HepG2 (cell line): ENCODE measurements around the gene OPN1SW. TPM values are rescaled to one million over a fixed set of nuclear protein-coding genes. Genes with fewer than 3 reads are reported as not detected.
A peak's percentile ranks its signal among the peaks of the same experiment; 100 is the strongest.

Experiments
- ATAC-seq: fragments of 200-7000 bp; cut with Tn5 transposase; 3 replicates; pipeline ENCODE4 v1.9.1; 2020; ENCODE audit warnings: mild to moderate bottlenecking, moderate library complexity
- BruUV-seq: library from RNA; stranded (reverse); fragments of 400-500 nt; replicated peaks from 2 replicates; lab custom pipeline; 2021; lab: Mats Ljungman, UMichigan
- CTCF ChIA-PET: fragments of 300-600 bp; formaldehyde crosslinking; extraction: SDS; loops from one replicate; lab custom pipeline; 2021; ENCODE audit warnings: low total read pairs, inconsistent platforms, low intra/inter-chr PET ratio; lab: Yijun Ruan, JAX
- POLR2A ChIA-PET: fragments of 350-600 bp; sonication (Branson Sonifier 250); formaldehyde crosslinking; loops from one replicate; lab custom pipeline; 2020; ENCODE audit warnings: antibody characterized with exemption, inconsistent platforms; lab: Yijun Ruan, JAX
- DNase-seq: peaks from one replicate; pipeline ENCODE4 v3.0.0-alpha.2; 2015; ENCODE audit warnings: low spot score
- FAIRE-seq: peaks from 3 replicates; lab custom pipeline; 2011; peaks lifted over from hg19 to GRCh38; lab: Jason Lieb, UNC
- H2AFZ ChIP-seq: one replicate; pipeline ENCODE4 v1.6.1; 2011; ENCODE audit warnings: low read length, inconsistent platforms
- H3K27ac ChIP-seq: fragments of 300-600 bp; 3 replicates; pipeline ENCODE4 v1.8.0; 2011; ENCODE audit warnings: mixed run types, mild to moderate bottlenecking, mixed read lengths, low read length, inconsistent platforms; ENCODE audit not compliant: insufficient read depth; ENCODE audit errors: extremely low read length
- H3K27me3 ChIP-seq, 2 experiments: fragments of 200-600 bp in 1 of 2; 2 replicates in 1 of 2; 3 replicates in 1 of 2; pipeline versions ENCODE4 v1.6.0 to v1.8.0; 2011; ENCODE audit warnings: low read length in 2 of 2, mild to moderate bottlenecking in 2 of 2, moderate library complexity in 2 of 2, inconsistent platforms in 1 of 2; ENCODE audit not compliant: insufficient read depth in 2 of 2, control insufficient read depth in 1 of 2
- H3K36me3 ChIP-seq, 2 experiments: fragments of 200-600 bp in 1 of 2; replicated peaks in 1 of 2; 2 replicates in 1 of 2; 3 replicates in 1 of 2; pipeline versions ENCODE4 v1.5.1 to v1.8.0; 2011; ENCODE audit warnings: low read length in 2 of 2, inconsistent platforms in 1 of 2; ENCODE audit not compliant: insufficient read depth in 2 of 2, control insufficient read depth in 1 of 2
- H3K4me1 ChIP-seq: 2 replicates; pipeline ENCODE4 v1.5.1; 2012; ENCODE audit warnings: low read length, inconsistent platforms; ENCODE audit not compliant: insufficient read depth
- H3K4me2 ChIP-seq: 2 replicates; pipeline ENCODE4 v1.6.0; 2011; ENCODE audit warnings: low read depth, low read length, inconsistent platforms
- H3K4me3 ChIP-seq, 3 experiments: fragments of 200-600 bp in 1 of 3; sonication (generic), shearing (Covaris generic) in 1 of 3; replicated peaks in 1 of 3; 2 replicates each; pipeline ENCODE4 v1.5.1; 2011 to 2016; ENCODE audit warnings: low read length in 3 of 3, inconsistent platforms in 2 of 3, low read depth in 2 of 3, mild to moderate bottlenecking in 2 of 3, control low read depth in 1 of 3, mixed read lengths in 1 of 3; ENCODE audit not compliant: insufficient read depth in 1 of 3
- H3K79me2 ChIP-seq: one replicate; pipeline ENCODE4 v1.6.1; 2011; ENCODE audit warnings: low read length, inconsistent platforms; ENCODE audit not compliant: insufficient read depth
- H3K9ac ChIP-seq: 2 replicates; pipeline ENCODE4 v1.6.0; 2011; ENCODE audit warnings: mild to moderate bottlenecking, low read depth, low read length, inconsistent platforms; ENCODE audit not compliant: insufficient read depth
- H3K9me3 ChIP-seq: 2 replicates; pipeline ENCODE4 v1.5.1; 2012; ENCODE audit warnings: mild to moderate bottlenecking, low read length
- H4K20me1 ChIP-seq: 2 replicates; pipeline ENCODE4 v1.6.0; 2011; ENCODE audit warnings: inconsistent platforms, mild to moderate bottlenecking, low read length, moderate library complexity; ENCODE audit not compliant: insufficient read depth
- AHR ChIP-seq: IDR thresholded peaks from 2 replicates; pipeline ENCODE4 v1.6.1; 2018; ENCODE audit warnings: missing genetic modification reagents, missing compliant biosample characterization
- CENPBD1 ChIP-seq: sonication (generic); formaldehyde crosslinking; IDR thresholded peaks from 2 replicates; pipeline ENCODE4 v1.8.0; 2022; ENCODE audit warnings: missing genetic modification reagents, low read depth, mild to moderate bottlenecking, borderline replicate concordance
- CERS6 ChIP-seq: sonication (generic); formaldehyde crosslinking; IDR thresholded peaks from 2 replicates; pipeline ENCODE4 v1.5.0; 2020; ENCODE audit warnings: missing genetic modification reagents
- CSRNP2 ChIP-seq: sonication (generic); formaldehyde crosslinking; conservative IDR thresholded peaks from 2 replicates; pipeline ENCODE4 v1.8.0; 2022; ENCODE audit warnings: low read depth, missing genetic modification reagents
- FOXK1 ChIP-seq: sonication (generic); formaldehyde crosslinking; IDR thresholded peaks from 2 replicates; pipeline ENCODE4 v1.4.0; 2020; ENCODE audit warnings: low read depth, missing genetic modification reagents, borderline replicate concordance
- ISL2 ChIP-seq: sonication (generic); formaldehyde crosslinking; IDR thresholded peaks from 2 replicates; pipeline ENCODE4 v1.5.0; 2020; ENCODE audit warnings: missing genetic modification reagents
- JDP2 ChIP-seq: sonication (generic); formaldehyde crosslinking; IDR thresholded peaks from 2 replicates; pipeline ENCODE4 v1.8.1; 2022; ENCODE audit warnings: missing genetic modification reagents, borderline replicate concordance
- MAFK ChIP-seq, 2 experiments: IDR thresholded peaks in 1 of 2; conservative IDR thresholded peaks in 1 of 2; 2 replicates each; pipeline ENCODE4 v1.6.1; 2011; ENCODE audit warnings: improper control_type of control experiment in 2 of 2, low read length in 2 of 2
- NAIF1 ChIP-seq: sonication (generic); formaldehyde crosslinking; IDR thresholded peaks from 2 replicates; pipeline ENCODE4 v1.5.0; 2020; ENCODE audit warnings: mild to moderate bottlenecking, missing genetic modification reagents, borderline replicate concordance
- TBP ChIP-seq: sonication (generic); formaldehyde crosslinking; IDR thresholded peaks from 2 replicates; pipeline ENCODE4 v1.5.0; 2020; ENCODE audit warnings: missing genetic modification reagents
- ZNF230 ChIP-seq: sonication (generic); formaldehyde crosslinking; IDR thresholded peaks from 2 replicates; pipeline ENCODE4 v1.4.0; 2020; ENCODE audit warnings: mild to moderate bottlenecking, missing genetic modification reagents
- ZNF33B ChIP-seq: sonication (generic); formaldehyde crosslinking; IDR thresholded peaks from 2 replicates; pipeline ENCODE4 v1.5.1; 2020; ENCODE audit warnings: mild to moderate bottlenecking, missing genetic modification reagents
- ZNF441 ChIP-seq: sonication (generic); formaldehyde crosslinking; IDR thresholded peaks from 2 replicates; pipeline ENCODE4 v1.7.0; 2021; ENCODE audit warnings: missing genetic modification reagents, borderline replicate concordance
- ZNF503 ChIP-seq: sonication (generic); formaldehyde crosslinking; IDR thresholded peaks from 2 replicates; pipeline ENCODE4 v1.4.0; 2020; ENCODE audit warnings: missing genetic modification reagents
- ZNF550 ChIP-seq: sonication (generic); formaldehyde crosslinking; IDR thresholded peaks from 2 replicates; pipeline ENCODE4 v1.4.0; 2020; ENCODE audit warnings: mild to moderate bottlenecking, missing genetic modification reagents, borderline replicate concordance
- ZNF660 ChIP-seq: sonication (generic); formaldehyde crosslinking; IDR thresholded peaks from 2 replicates; pipeline ENCODE4 v1.5.1; 2020; ENCODE audit warnings: mild to moderate bottlenecking, low read depth, missing genetic modification reagents, borderline replicate concordance
- ZNF7 ChIP-seq: IDR thresholded peaks from 2 replicates; pipeline ENCODE4 v1.6.1; 2016; ENCODE audit warnings: missing biosample characterization, missing genetic modification reagents
- WGBS: methylation state at CpG from one replicate; pipeline ENCODE4 v1.1.6; 2017; ENCODE audit warnings: low lambda C conversion rate; 5-methylcytosine and 5-hydroxymethylcytosine counted together
- in situ Hi-C: cut with HindIII; loops from 2 replicates; pipeline ENCODE4 v1.10.0; 2017; ENCODE audit warnings: low pct_unique_long_range_greater_than_20kb; ENCODE audit not compliant: extremely low pct_ligation_motif_present
- intact Hi-C: fragments of 100-400 bp; cut with micrococcal nuclease; formaldehyde crosslinking; loops from one replicate; pipeline ENCODE4 v1.10.0; 2022; ENCODE audit not compliant: unreplicated experiment
- polyA plus RNA-seq, 8 experiments: library from polyadenylated mRNA; depleted of rRNA in 3 of 8; stranded (reverse) in 7 of 8; unstranded in 1 of 8; fragments of >200 nt; fragmentation: Illumina TruSeq in 4 of 8; extraction: Trizol in 4 of 8; gene quantifications; 2 replicates each; pipeline versions ENCODE4 v1.2.1 to v1.2.3, GENCODE V29; 2011 to 2016; ENCODE audit warnings: low read depth in 4 of 8, missing spikeins in 1 of 8, mixed read lengths in 1 of 8; ENCODE audit not compliant: insufficient read depth in 1 of 8
- total RNA-seq, 5 experiments: library from RNA; depleted of rRNA; stranded (reverse); fragments of >200 nt; fragmentation: Illumina TruSeq; extraction: Trizol; gene quantifications; 2 replicates each; pipeline ENCODE4 v1.2.3, GENCODE V29; 2016; ENCODE audit warnings: low read depth in 1 of 5

Gene OPN1SW
- total and polyA plus RNA-seq, 2 of the 13 experiments (the other 11 are each of a cell fraction or from before 2014, with no cell fraction given) = not detected

- DNase-seq = peak; percentile 7
- no peak overlapping the region for H3K27ac ChIP-seq
- peaks cover 0 to 11% of the 10 kb centered on the region in 2 experiments; a peak in 1 of 5 replicates for H3K27me3 ChIP-seq
- H4K20me1 ChIP-seq = peaks cover 31% of the 10 kb centered on the region
- peaks cover 38% of the 10 kb centered on the region for H3K79me2 ChIP-seq
- in situ Hi-C loops = no loop called here
- peak overlapping the region; percentile 99; the same call in 1 of the 2 replicates for H3K9ac ChIP-seq
- ChIA-PET POLR2A (interaction anchor here (0.8 to 2.0 kb wide), 7 partner anchors 9 to 125 kb away, joined by 3 to 5 read pairs (median 4); partner anchors contain the start of gene ATP6V1F), CTCF (no interaction called here)
- peaks cover 35% of the 10 kb centered on the region for H3K4me1 ChIP-seq
- WGBS = 3% methylated on average over 1 of the region's 1 CpG
- H3K36me3 ChIP-seq = no peaks in the 10 kb centered on the region
- peak overlapping the region; percentile 83 for H3K4me2 ChIP-seq
- FAIRE-seq = no peak
- TF ChIP-seq TBP (CRISPR knock-in tag) (no peak), ZNF550 (CRISPR knock-in tag) (no peak), ISL2 (CRISPR knock-in tag) (no peak), CENPBD1 (CRISPR knock-in tag) (no peak), JDP2 (CRISPR knock-in tag) (no peak), FOXK1 (no peak), ZNF503 (CRISPR knock-in tag) (no peak), ZNF441 (no peak), ZNF230 (no peak), AHR (CRISPR knock-in tag) (no peak), ZNF7 (CRISPR knock-in tag) (no peak), NAIF1 (no peak), CSRNP2 (CRISPR knock-in tag) (no peak), ZNF660 (CRISPR knock-in tag) (no peak), CERS6 (CRISPR knock-in tag) (no peak), MAFK (conservative IDR thresholded peaks at IDR 0.05 in 1 of 2, IDR thresholded peaks at IDR 0.05 in 1 of 2; ENCODE audit: low read length in 2 of 2) (no peak), ZNF33B (CRISPR knock-in tag) (no peak)
- intact Hi-C loops = no loop called here
- H3K4me3 ChIP-seq = peak overlapping the region in 1 of 3 experiments; percentile 99; a peak in 1 of 6 replicates
- ATAC-seq = no peak
- no peak overlapping the region for H2AFZ ChIP-seq
- H3K9me3 ChIP-seq = no peaks in the 10 kb centered on the region
- BruUV-seq = no TSS peak
Observed at GRCh38 chr7:128737867-128738385, 37.7 kb downstream of the OPN1SW start.
